ENCODE results near the gene ATP6V1B1.

GRCh38 chr2:70984576-70985282 lies 49.0 kb downstream of the ATP6V1B1 start:
- TF ChIP-seq SP1 (IDR thresholded peaks at IDR 0.05) (no peak), JUND (IDR thresholded peaks at IDR 0.05) (no peak), ATF3 (IDR thresholded peaks at IDR 0.05) (no peak), MAX (IDR thresholded peaks at IDR 0.05) (no peak), RAD21 (IDR thresholded peaks at IDR 0.05) (peak; percentile 34 to 77), FOXA1 (IDR thresholded peaks at IDR 0.05) (no peak), GABPA (IDR thresholded peaks at IDR 0.05 in 1 of 2, conservative IDR thresholded peaks at IDR 0.05 in 1 of 2) (no peak), TAF1 (conservative IDR thresholded peaks at IDR 0.05) (no peak), FOXA2 (IDR thresholded peaks at IDR 0.05) (no peak), HNF4G (IDR thresholded peaks at IDR 0.05) (no peak)
- TF ChIP-seq, protein P1, sequence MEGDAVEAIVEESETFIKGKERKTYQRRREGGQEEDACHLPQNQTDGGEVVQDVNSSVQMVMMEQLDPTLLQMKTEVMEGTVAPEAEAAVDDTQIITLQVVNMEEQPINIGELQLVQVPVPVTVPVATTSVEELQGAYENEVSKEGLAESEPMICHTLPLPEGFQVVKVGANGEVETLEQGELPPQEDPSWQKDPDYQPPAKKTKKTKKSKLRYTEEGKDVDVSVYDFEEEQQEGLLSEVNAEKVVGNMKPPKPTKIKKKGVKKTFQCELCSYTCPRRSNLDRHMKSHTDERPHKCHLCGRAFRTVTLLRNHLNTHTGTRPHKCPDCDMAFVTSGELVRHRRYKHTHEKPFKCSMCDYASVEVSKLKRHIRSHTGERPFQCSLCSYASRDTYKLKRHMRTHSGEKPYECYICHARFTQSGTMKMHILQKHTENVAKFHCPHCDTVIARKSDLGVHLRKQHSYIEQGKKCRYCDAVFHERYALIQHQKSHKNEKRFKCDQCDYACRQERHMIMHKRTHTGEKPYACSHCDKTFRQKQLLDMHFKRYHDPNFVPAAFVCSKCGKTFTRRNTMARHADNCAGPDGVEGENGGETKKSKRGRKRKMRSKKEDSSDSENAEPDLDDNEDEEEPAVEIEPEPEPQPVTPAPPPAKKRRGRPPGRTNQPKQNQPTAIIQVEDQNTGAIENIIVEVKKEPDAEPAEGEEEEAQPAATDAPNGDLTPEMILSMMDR (IDR thresholded peaks at IDR 0.05; ENCODE audit: low read depth, low read length, missing input control), result peak; percentile 51
- TF ChIP-seq, protein P2, sequence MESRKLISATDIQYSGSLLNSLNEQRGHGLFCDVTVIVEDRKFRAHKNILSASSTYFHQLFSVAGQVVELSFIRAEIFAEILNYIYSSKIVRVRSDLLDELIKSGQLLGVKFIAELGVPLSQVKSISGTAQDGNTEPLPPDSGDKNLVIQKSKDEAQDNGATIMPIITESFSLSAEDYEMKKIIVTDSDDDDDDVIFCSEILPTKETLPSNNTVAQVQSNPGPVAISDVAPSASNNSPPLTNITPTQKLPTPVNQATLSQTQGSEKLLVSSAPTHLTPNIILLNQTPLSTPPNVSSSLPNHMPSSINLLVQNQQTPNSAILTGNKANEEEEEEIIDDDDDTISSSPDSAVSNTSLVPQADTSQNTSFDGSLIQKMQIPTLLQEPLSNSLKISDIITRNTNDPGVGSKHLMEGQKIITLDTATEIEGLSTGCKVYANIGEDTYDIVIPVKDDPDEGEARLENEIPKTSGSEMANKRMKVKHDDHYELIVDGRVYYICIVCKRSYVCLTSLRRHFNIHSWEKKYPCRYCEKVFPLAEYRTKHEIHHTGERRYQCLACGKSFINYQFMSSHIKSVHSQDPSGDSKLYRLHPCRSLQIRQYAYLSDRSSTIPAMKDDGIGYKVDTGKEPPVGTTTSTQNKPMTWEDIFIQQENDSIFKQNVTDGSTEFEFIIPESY (IDR thresholded peaks at IDR 0.05), result no peak

All from liver (tissue), 3 donors.